Natural killer cell (primary cell): Measurements from ENCODE around the gene EEPD1. TPM values are rescaled to one million over a fixed set of nuclear protein-coding genes. Genes with fewer than 3 reads are reported as not detected.

ENCODE experiments used
- ATAC-seq, 3 donors: fragments of 150-1000 bp in 2 of 3; fragments of 200-7000 bp in 1 of 3; cut with Tn5 transposase; 1 replicate in 1 of 3; 2 replicates in 2 of 3; pipeline ENCODE4 v1.10.0; 2021; ENCODE audit warnings: mild to moderate bottlenecking in 2 of 3, moderate library complexity in 2 of 3
- DNase-seq, 2 donors: peaks; one replicate each; pipeline versions ENCODE4 v3.0.0 to v3.0.0-alpha.2; 2013 to 2021; ENCODE audit warnings: mixed read lengths in 1 of 2
- H3K27ac ChIP-seq: one replicate; pipeline ENCODE4 v1.5.1; 2013; ENCODE audit warnings: mild to moderate bottlenecking, low read length
- H3K27me3 ChIP-seq: one replicate; pipeline ENCODE4 v1.6.1; 2013; ENCODE audit warnings: low read length; ENCODE audit not compliant: control insufficient read depth, insufficient read depth
- H3K36me3 ChIP-seq: one replicate; pipeline ENCODE4 v1.6.1; 2013; ENCODE audit warnings: low read length; ENCODE audit not compliant: control insufficient read depth, insufficient read depth
- H3K4me1 ChIP-seq: one replicate; pipeline ENCODE4 v1.6.1; 2013; ENCODE audit warnings: low read length; ENCODE audit not compliant: control insufficient read depth, insufficient read depth
- H3K4me3 ChIP-seq: one replicate; pipeline ENCODE4 v1.5.1; 2013; ENCODE audit warnings: low read length
- H3K9me3 ChIP-seq: one replicate; pipeline ENCODE4 v1.6.1; 2013; ENCODE audit warnings: low read length; ENCODE audit not compliant: control insufficient read depth, insufficient read depth
- H3K27ac Mint-ChIP-seq, 2 donors: one replicate each; pipeline ENCODE4 v1.8.0; 2022; ENCODE audit warnings: mild to moderate bottlenecking in 2 of 2, mixed read lengths in 2 of 2, moderate library complexity in 1 of 2
- H3K27me3 Mint-ChIP-seq, 2 donors: one replicate each; pipeline ENCODE4 v1.8.0; 2022; ENCODE audit warnings: low read depth in 2 of 2, mixed read lengths in 2 of 2
- H3K36me3 Mint-ChIP-seq: one replicate; pipeline ENCODE4 v1.8.0; 2022; ENCODE audit warnings: mixed read lengths
- H3K4me1 Mint-ChIP-seq, 2 donors: one replicate each; pipeline ENCODE4 v1.8.0; 2022; ENCODE audit warnings: mixed read lengths in 2 of 2
- H3K4me3 Mint-ChIP-seq: one replicate; pipeline ENCODE4 v1.8.0; 2022; ENCODE audit warnings: mild to moderate bottlenecking, moderate library complexity, mixed read lengths
- H3K9me3 Mint-ChIP-seq, 2 donors: one replicate each; pipeline ENCODE4 v1.8.0; 2022; ENCODE audit warnings: mixed read lengths in 2 of 2
- CTCF ChIP-seq: fragments of 200-600 bp; IDR thresholded peaks from one replicate; pipeline ENCODE4 v1.8.0; 2022; ENCODE audit warnings: antibody characterized with exemption
- WGBS: methylation state at CpG from one replicate; pipeline ENCODE4 v1.1.7; 2013; ENCODE audit warnings: missing lambda C conversion rate; ENCODE audit not compliant: insufficient coverage; 5-methylcytosine and 5-hydroxymethylcytosine counted together
- intact Hi-C: fragments of 100-400 bp; cut with micrococcal nuclease; formaldehyde crosslinking; loops from one replicate; pipeline ENCODE4 v1.14.2; 2022
- total RNA-seq, 4 donors: library from RNA; stranded (reverse); fragments of 120-200 nt in 1 of 4; gene quantifications; one replicate each; pipeline versions ENCODE4 v1.2.3 to v1.2.4, GENCODE V29; 2013 to 2022

EEPD1 gene
- total RNA-seq, 3 donors from 2014 or later (not counting 1 experiment from before 2014, with no cell fraction given) = 0.45 to 4.9 (median 1.4) TPM

- ATAC-seq (no peak), DNase-seq (no peak)
- WGBS = 29% methylated on average over 3 of the region's 5 CpGs
- peaks cover 0 to 5% of the 10 kb centered on the region in 2 donors for H3K27me3 Mint-ChIP-seq
- Histone ChIP-seq H3K4me1 (peaks cover 14% of the 10 kb centered on the region), H3K9me3 (no peaks in the 10 kb centered on the region), H3K36me3 (no peaks in the 10 kb centered on the region), H3K27me3 (no peaks in the 10 kb centered on the region), H3K27ac (no peak overlapping the region), H3K4me3 (no peak overlapping the region)
- H3K27ac Mint-ChIP-seq = no peak overlapping the region
- no peak for TF ChIP-seq CTCF
- intact Hi-C loops = no loop called here
- no peaks in the 10 kb centered on the region for H3K36me3 Mint-ChIP-seq
- H3K4me1 Mint-ChIP-seq = peaks cover 0 to 12% of the 10 kb centered on the region in 2 donors
- no peaks in the 10 kb centered on the region for H3K9me3 Mint-ChIP-seq
- no peak overlapping the region for H3K4me3 Mint-ChIP-seq
These were observed 56.7 kb downstream of the EEPD1 start for GRCh38 chr7:36209814-36210183.

- no peak for TF ChIP-seq CTCF
- no peak overlapping the region for H3K4me3 ChIP-seq
- H3K4me1 Mint-ChIP-seq = peaks cover 0 to 12% of the 10 kb centered on the region in 2 donors
- H3K9me3 ChIP-seq = no peaks in the 10 kb centered on the region
- no peak overlapping the region for H3K27ac Mint-ChIP-seq
- no peaks in the 10 kb centered on the region for H3K36me3 ChIP-seq
- no peak for ATAC-seq
- H3K27ac ChIP-seq = no peak overlapping the region
- WGBS = 91% methylated on average over 5 of the region's 5 CpGs
- H3K9me3 Mint-ChIP-seq = no peaks in the 10 kb centered on the region
- intact Hi-C loops = no loop called here
- peaks cover 14% of the 10 kb centered on the region for H3K4me1 ChIP-seq
- peaks cover 0 to 5% of the 10 kb centered on the region in 2 donors for H3K27me3 Mint-ChIP-seq
- H3K36me3 Mint-ChIP-seq = no peaks in the 10 kb centered on the region
- H3K4me3 Mint-ChIP-seq = no peak overlapping the region
- H3K27me3 ChIP-seq = no peaks in the 10 kb centered on the region
- DNase-seq = no peak
These were observed 57.4 kb downstream of the EEPD1 start for GRCh38 chr7:36210291-36210922.

GRCh38 chr7:36214608-36215456 is 61.8 kb downstream of the EEPD1 start:
- no peak for TF ChIP-seq CTCF
- Histone ChIP-seq H3K27me3 (no peaks in the 10 kb centered on the region), H3K4me1 (no peaks in the 10 kb centered on the region), H3K27ac (no peak overlapping the region), H3K9me3 (no peaks in the 10 kb centered on the region), H3K36me3 (no peaks in the 10 kb centered on the region), H3K4me3 (no peak overlapping the region)
- DNase-seq = no peak
- peaks cover 0 to 15% of the 10 kb centered on the region in 2 donors for H3K27me3 Mint-ChIP-seq
- no peak for ATAC-seq
- no peaks in the 10 kb centered on the region for H3K9me3 Mint-ChIP-seq
- WGBS = 94% methylated on average over 23 of the region's 23 CpGs
- H3K4me3 Mint-ChIP-seq = no peak overlapping the region
- no peak overlapping the region for H3K27ac Mint-ChIP-seq
- intact Hi-C loops = no loop called here
- H3K36me3 Mint-ChIP-seq = no peaks in the 10 kb centered on the region
- H3K4me1 Mint-ChIP-seq = no peaks in the 10 kb centered on the region
